Suprapubic skin (tissue), 4 donors: ENCODE measurements around the gene GOT2. TPM values are rescaled to one million over a fixed set of nuclear protein-coding genes. Genes with fewer than 3 reads are reported as not detected.
"Not testable (repeated sequence)": the region's sequence is repeated elsewhere in the genome, so short reads cannot be mapped to it uniquely, and the experiment has no call there.

Experiments used
- DNase-seq, 2 donors: peaks; one replicate each; pipeline ENCODE4 v3.0.0-alpha.2; 2019; ENCODE audit warnings: low spot score in 2 of 2
- H3K27ac ChIP-seq: fragments of 200-600 bp; sonication (generic); one replicate; pipeline ENCODE4 v1.5.1; 2019
- H3K27me3 ChIP-seq: fragments of 200-600 bp; sonication (generic); one replicate; pipeline ENCODE4 v1.5.1; 2019
- H3K36me3 ChIP-seq: fragments of 200-600 bp; sonication (generic); one replicate; pipeline ENCODE4 v1.5.1; 2019
- H3K4me1 ChIP-seq: fragments of 200-600 bp; sonication (generic); one replicate; pipeline ENCODE4 v1.5.1; 2019
- H3K4me3 ChIP-seq: fragments of 200-600 bp; sonication (generic); one replicate; pipeline ENCODE4 v1.5.1; 2019; ENCODE audit warnings: mild to moderate bottlenecking
- H3K9me3 ChIP-seq: fragments of 200-600 bp; sonication (generic); one replicate; pipeline ENCODE4 v1.5.1; 2019
- EP300 ChIP-seq: sonication (generic); formaldehyde crosslinking; IDR thresholded peaks from one replicate; pipeline ENCODE4 v1.6.1; 2017; ENCODE audit warnings: antibody characterized with exemption
- POLR2A ChIP-seq, 2 donors: fragments of 450-650 bp; IDR thresholded peaks; one replicate each; pipeline ENCODE4 v1.6.1; 2017; ENCODE audit warnings: antibody characterized with exemption in 2 of 2, mild to moderate bottlenecking in 2 of 2, moderate library complexity in 2 of 2
- POLR2AphosphoS5 ChIP-seq, 3 donors: sonication (generic); formaldehyde crosslinking; IDR thresholded peaks; one replicate each; pipeline ENCODE4 v1.6.1; 2017; ENCODE audit warnings: antibody characterized with exemption in 3 of 3
- WGBS: methylation state at CpG from one replicate; pipeline ENCODE4 v1.1.5; 2018; 5-methylcytosine and 5-hydroxymethylcytosine counted together
- total RNA-seq, 4 donors: library from RNA; depleted of rRNA; stranded (reverse); fragments of >200 nt; gene quantifications; one replicate each; pipeline ENCODE4 v1.1.0, GENCODE V29; 2016
- TF ChIP-seq, protein P1 (sequence below), 2 donors: fragments of 200-600 bp in 1 of 2; fragments of 450-650 bp in 1 of 2; sonication (generic) in 1 of 2; IDR thresholded peaks; one replicate each; pipeline ENCODE4 v1.5.1; 2016 to 2019; ENCODE audit warnings: antibody characterized with exemption in 2 of 2, mild to moderate bottlenecking in 1 of 2, moderate library complexity in 1 of 2

Gene GOT2
- 10 to 100 TPM; 44.9 to 92.5 (median 78.8) TPM for total RNA-seq

DNA sequence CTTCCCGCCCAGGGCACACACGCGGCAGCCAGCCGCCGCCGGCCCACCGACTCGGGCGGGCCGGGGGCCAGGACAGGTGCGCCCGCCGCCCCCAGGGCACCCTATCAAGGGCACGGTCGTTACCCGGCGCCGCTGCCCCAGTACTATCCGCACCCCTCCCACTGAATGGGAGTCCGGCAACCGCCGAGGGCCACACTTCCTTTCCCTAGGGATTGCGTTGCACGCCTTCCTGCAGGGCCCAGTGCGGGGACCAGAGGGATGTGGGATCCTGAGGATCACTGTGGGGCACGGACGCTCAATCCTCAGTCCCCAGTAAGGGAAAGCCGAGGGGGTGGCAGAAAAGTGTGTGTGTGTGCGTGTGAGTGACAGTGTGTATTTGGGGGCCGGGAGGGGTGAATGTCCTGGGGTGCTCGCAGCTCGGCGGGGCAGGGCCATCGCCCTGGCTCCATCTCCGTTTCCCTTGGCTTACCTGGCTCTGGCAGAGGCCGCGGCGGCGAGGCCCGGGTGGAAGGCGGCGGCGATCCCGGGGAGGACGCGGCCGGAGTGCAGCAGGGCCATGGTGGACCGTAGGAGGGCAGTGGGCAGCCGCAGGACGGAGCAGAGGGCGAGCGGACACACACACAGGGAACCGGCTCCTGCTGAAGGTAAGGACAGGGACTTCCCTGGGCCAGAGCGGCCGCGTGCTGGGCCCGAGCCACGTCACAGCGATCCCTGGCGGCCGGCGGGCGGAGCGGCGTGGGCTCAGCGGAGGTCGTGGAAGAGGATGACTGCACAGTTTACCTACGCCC, at the start of gene GOT2:
GOT2 (minus strand) TSS at position 646 of the 788 bp plus-strand sequence; CDS start at position 558, 88 bp downstream.
- H3K36me3 ChIP-seq, result no peaks in the 10 kb centered on the region
- no peak for TF ChIP-seq EP300
- TF ChIP-seq POLR2A (IDR thresholded peaks at IDR 0.05), result no peak
- TF ChIP-seq POLR2AphosphoS5 (IDR thresholded peaks at IDR 0.05), result peak in 2 of 3 donors; percentile 16 to 49
- TF ChIP-seq, protein P1, sequence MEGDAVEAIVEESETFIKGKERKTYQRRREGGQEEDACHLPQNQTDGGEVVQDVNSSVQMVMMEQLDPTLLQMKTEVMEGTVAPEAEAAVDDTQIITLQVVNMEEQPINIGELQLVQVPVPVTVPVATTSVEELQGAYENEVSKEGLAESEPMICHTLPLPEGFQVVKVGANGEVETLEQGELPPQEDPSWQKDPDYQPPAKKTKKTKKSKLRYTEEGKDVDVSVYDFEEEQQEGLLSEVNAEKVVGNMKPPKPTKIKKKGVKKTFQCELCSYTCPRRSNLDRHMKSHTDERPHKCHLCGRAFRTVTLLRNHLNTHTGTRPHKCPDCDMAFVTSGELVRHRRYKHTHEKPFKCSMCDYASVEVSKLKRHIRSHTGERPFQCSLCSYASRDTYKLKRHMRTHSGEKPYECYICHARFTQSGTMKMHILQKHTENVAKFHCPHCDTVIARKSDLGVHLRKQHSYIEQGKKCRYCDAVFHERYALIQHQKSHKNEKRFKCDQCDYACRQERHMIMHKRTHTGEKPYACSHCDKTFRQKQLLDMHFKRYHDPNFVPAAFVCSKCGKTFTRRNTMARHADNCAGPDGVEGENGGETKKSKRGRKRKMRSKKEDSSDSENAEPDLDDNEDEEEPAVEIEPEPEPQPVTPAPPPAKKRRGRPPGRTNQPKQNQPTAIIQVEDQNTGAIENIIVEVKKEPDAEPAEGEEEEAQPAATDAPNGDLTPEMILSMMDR (IDR thresholded peaks at IDR 0.05), result peak; percentile 26 to 94
- DNase-seq, result peak; percentile 79 to 84
- 1% methylated on average over 35 of the region's 68 CpGs for WGBS
- peak within 1 kb of the TSS; percentile 95 for H3K4me3 ChIP-seq
- H3K27ac ChIP-seq, result peak within 1 kb of the TSS; percentile 62
- peaks cover 31% of the 10 kb centered on the region for H3K4me1 ChIP-seq
- H3K9me3 ChIP-seq, result no peaks in the 10 kb centered on the region
- no peaks in the 10 kb centered on the region for H3K27me3 ChIP-seq

DNA sequence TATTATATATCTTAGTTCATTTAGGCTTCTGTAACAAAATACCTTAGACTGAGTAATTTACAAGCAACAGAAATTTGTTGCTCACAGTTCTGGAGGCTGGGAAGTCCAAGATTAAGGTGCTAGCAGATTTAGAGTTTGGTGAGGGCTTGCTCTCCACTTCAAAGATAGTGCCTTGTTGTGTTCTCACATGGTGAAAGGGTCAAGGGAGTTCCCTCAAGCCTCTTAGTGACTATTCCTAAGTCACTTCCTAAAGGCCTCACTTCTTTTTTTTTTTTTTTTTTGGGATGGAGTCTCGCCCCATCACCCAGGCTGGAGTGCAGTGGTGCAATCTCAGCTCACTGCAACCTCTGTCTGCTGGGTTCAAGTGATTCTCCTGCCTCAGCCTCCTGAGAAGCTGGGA, 45.2 kb upstream of the GOT2 start:
- H3K4me3 ChIP-seq, H3K27me3 ChIP-seq, H3K4me1 ChIP-seq, H3K27ac ChIP-seq, DNase-seq, H3K36me3 ChIP-seq, H3K9me3 ChIP-seq: not testable (repeated sequence)
- 100% methylated on average over 1 of the region's 1 CpG for WGBS

DNA sequence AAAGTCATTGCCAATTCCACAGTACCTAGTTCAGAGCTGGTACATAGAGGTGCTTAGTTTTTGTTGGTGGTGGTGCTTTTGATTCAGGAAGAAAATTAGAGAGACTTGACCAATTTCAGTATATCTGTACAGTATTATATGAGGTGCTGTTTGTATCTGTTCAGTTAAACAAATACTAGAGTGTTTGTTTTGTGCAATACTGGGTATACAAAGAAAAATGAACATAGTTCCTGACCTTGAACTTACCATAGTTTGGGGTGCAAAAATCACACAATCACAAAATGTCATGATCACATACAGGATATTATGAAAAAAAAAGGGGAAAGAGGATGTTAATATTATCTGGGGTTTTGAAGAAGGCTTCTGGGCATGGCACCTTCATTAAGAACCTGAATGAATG, 39.8 kb upstream of the GOT2 start:
- Histone ChIP-seq H3K4me3 (no peak overlapping the region), H3K27me3 (no peaks in the 10 kb centered on the region), H3K36me3 (no peaks in the 10 kb centered on the region), H3K4me1 (no peaks in the 10 kb centered on the region), H3K27ac (no peak overlapping the region), H3K9me3 (no peaks in the 10 kb centered on the region)
- no peak for DNase-seq
- TF ChIP-seq POLR2A (IDR thresholded peaks at IDR 0.05), result no peak
- TF ChIP-seq POLR2AphosphoS5 (IDR thresholded peaks at IDR 0.05), result no peak
- no peak for TF ChIP-seq EP300
- TF ChIP-seq, protein P1 (IDR thresholded peaks at IDR 0.05), result no peak

DNA sequence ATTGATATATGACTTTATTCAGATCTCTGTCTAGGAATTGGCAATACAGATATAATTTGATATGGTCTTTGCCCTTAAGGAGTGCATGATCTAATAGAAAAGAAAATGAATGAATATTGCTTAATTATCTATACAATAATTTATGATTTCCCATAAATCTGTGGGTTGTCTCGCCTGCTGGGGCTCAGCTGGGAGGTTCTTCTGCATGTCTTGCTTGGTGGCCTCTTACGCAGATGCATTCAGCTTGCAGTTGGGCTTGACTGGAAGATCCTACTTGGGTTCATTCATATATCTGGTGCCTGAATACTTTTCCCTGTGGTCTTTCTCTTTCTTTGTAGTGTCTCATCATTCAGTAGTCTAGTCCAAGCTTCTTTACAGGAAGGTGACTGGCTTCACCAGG, 34.0 kb upstream of the GOT2 start:
- H3K36me3 ChIP-seq, result no peaks in the 10 kb centered on the region
- H3K27me3 ChIP-seq, result no peaks in the 10 kb centered on the region
- no peaks in the 10 kb centered on the region for H3K9me3 ChIP-seq
- H3K4me1 ChIP-seq, result no peaks in the 10 kb centered on the region
- no peak for DNase-seq
- no peak for TF ChIP-seq EP300
- TF ChIP-seq POLR2AphosphoS5 (IDR thresholded peaks at IDR 0.05), result no peak
- TF ChIP-seq, protein P1 (IDR thresholded peaks at IDR 0.05), result no peak
- no peak for TF ChIP-seq POLR2A (IDR thresholded peaks at IDR 0.05)
- no peak overlapping the region for H3K27ac ChIP-seq
- H3K4me3 ChIP-seq, result no peak overlapping the region
- WGBS, result 87% methylated on average over 2 of the region's 2 CpGs

DNA sequence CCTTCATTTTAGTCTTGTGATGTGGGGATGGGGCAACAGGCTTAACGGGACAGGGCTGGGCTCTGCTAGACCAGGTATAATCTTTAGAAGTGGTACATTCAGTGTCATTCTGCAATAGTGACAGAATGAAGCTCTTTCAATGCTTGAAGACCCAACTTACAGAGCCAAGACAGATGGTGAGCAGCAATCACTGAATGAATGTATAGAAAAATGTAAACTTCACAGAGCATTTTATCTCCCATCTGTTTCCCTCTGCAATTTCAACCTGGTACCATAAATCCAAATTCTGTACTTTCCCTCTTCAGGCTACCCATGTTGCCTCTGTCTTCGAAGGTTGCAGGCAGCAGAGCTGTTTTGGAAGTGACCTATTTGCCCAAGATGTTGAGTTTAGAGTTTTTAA, 33.5 kb upstream of the GOT2 start:
- TF ChIP-seq, protein P1 (IDR thresholded peaks at IDR 0.05), result no peak
- TF ChIP-seq POLR2A (IDR thresholded peaks at IDR 0.05), result no peak
- TF ChIP-seq POLR2AphosphoS5 (IDR thresholded peaks at IDR 0.05), result no peak
- TF ChIP-seq EP300, result no peak

More for the DNA sequence above, 33.5 kb upstream of the GOT2 start:
- no peak for DNase-seq
- H3K4me3 ChIP-seq, result no peak overlapping the region
- H3K9me3 ChIP-seq, result no peaks in the 10 kb centered on the region
- no peaks in the 10 kb centered on the region for H3K36me3 ChIP-seq
- no peaks in the 10 kb centered on the region for H3K4me1 ChIP-seq
- 82% methylated on average over 2 of the region's 2 CpGs for WGBS
- H3K27ac ChIP-seq, result no peak overlapping the region
- H3K27me3 ChIP-seq, result no peaks in the 10 kb centered on the region
